Uterus (tissue), 2 donors: ENCODE data around the gene RASA3.
"Not testable (repeated sequence)": the region's sequence is repeated elsewhere in the genome, so short reads cannot be mapped to it uniquely, and the experiment has no call there.

Experiments used
- CTCF ChIP-seq, 4 experiments: fragments of 200-600 bp in 2 of 4; fragments of 450-650 bp in 2 of 4; sonication (generic) in 2 of 4; IDR thresholded peaks; one replicate each; pipeline ENCODE4 v1.5.1; 2016 to 2019; ENCODE audit warnings: antibody characterized with exemption in 4 of 4, mild to moderate bottlenecking in 2 of 4, moderate library complexity in 1 of 4
- POLR2A ChIP-seq, 2 donors: fragments of 450-650 bp; IDR thresholded peaks; one replicate each; pipeline ENCODE4 v1.6.1; 2016; ENCODE audit warnings: antibody characterized with exemption in 2 of 2, mild to moderate bottlenecking in 1 of 2, moderate library complexity in 1 of 2

- TF ChIP-seq CTCF, POLR2A (IDR thresholded peaks at IDR 0.05): not testable (repeated sequence)
Measured at GRCh38 chr13:114117341-114117874, 15.0 kb downstream of the RASA3 start.
